Measurements from ENCODE around the gene CABCOCO1.
"Not testable (repeated sequence)": the region's sequence is repeated elsewhere in the genome, so short reads cannot be mapped to it uniquely, and the experiment has no call there.

GRCh38 chr10:61725221-61725620, 62.5 kb downstream of the CABCOCO1 start:
- TF ChIP-seq CTCF, EZH2phosphoT487 (IDR thresholded peaks at IDR 0.05): not testable (repeated sequence)

Measured in neural progenitor cell (in vitro differentiated cells).